GM18499 (cell line): ENCODE data around the gene OR10H4.
"Not testable (repeated sequence)": the region's sequence is repeated elsewhere in the genome, so short reads cannot be mapped to it uniquely, and the experiment has no call there.

Experiments used
- ATAC-seq: cut with Tn5 transposase; IDR thresholded peaks from one replicate; pipeline ENCODE4 v1.9.1; 2021; ENCODE audit warnings: moderate number of reproducible peaks; ENCODE audit not compliant: insufficient read depth, unreplicated experiment

The OR10H4 gene

GRCh38 chr19:15936950-15937349, 11.9 kb upstream of the OR10H4 start:
- ATAC-seq = no peak

GRCh38 chr19:15937771-15938170, 11.0 kb upstream of the OR10H4 start:
- no peak for ATAC-seq

DNA sequence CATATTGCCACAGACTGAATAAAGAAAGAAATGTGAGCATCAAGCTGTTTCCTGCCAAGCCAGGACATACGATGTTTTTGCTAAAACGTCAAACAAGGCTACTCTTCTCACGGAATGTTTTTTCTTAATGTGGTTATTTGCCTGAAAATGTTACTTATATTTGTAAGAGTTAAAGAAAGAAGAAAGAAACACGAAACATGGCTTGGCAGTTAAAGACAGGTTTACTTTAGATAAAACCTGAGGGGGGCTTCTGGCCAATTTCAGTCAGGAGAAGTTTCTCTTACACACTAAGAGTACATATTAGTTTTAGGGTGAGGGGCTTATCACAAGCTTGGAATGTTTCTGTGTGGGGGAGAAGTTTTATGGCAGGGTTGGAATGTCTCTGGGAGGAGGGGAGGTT, 4.4 kb upstream of the OR10H4 start:
- no peak for ATAC-seq

GRCh38 chr19:15945301-15945700, 3.5 kb upstream of the OR10H4 start:
- ATAC-seq = no peak

GRCh38 chr19:15954820-15955219, 6.0 kb downstream of the OR10H4 start:
- no peak for ATAC-seq

DNA sequence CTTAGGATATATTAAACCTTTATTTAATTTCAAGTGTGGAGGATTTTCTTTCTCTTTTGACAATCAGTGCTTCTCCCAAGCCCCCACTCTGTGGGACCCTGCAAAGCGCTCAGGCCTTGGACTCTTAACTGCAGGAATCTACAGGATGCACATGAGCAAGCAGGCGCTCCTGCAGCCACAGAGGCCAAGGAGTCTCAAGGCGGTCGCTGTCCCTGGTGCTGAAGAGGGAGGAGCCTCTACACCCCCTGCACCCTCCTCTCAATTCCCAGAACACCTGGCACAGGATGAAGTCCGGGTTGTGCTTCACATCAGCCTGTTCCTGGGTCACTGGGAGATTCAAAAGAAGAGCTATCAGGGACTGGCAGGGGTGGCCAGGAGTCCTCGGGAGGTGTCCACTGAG, 13.5 kb downstream of the OR10H4 start:
- no peak for ATAC-seq

GRCh38 chr19:15964231-15964630, 15.4 kb downstream of the OR10H4 start:
- no peak for ATAC-seq

- ATAC-seq = no peak
These were observed 22.5 kb downstream of the OR10H4 start for GRCh38 chr19:15971224-15971780.

- not testable (repeated sequence) for ATAC-seq
These were observed 23.2 kb downstream of the OR10H4 start for GRCh38 chr19:15972043-15972442.

DNA sequence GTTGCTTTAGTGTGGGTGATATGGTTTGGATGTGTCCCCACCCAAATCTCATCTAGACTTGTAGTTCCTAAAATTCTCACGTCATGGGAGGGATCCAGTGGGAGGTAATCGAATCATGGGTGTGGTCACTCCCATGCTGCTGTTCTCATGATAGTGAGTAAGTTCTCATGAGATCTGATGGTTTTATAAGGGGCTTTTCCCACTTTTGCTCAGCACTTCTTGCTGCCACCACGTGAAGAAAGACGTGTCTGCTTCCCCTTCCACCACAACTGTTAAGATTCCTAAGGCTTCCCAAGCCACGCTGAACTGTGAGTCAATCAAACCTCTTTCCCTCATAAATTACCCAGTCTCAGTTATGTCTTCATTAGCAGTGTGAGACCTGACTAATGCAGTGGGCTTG, 26.0 kb downstream of the OR10H4 start:
- ATAC-seq = no peak

DNA sequence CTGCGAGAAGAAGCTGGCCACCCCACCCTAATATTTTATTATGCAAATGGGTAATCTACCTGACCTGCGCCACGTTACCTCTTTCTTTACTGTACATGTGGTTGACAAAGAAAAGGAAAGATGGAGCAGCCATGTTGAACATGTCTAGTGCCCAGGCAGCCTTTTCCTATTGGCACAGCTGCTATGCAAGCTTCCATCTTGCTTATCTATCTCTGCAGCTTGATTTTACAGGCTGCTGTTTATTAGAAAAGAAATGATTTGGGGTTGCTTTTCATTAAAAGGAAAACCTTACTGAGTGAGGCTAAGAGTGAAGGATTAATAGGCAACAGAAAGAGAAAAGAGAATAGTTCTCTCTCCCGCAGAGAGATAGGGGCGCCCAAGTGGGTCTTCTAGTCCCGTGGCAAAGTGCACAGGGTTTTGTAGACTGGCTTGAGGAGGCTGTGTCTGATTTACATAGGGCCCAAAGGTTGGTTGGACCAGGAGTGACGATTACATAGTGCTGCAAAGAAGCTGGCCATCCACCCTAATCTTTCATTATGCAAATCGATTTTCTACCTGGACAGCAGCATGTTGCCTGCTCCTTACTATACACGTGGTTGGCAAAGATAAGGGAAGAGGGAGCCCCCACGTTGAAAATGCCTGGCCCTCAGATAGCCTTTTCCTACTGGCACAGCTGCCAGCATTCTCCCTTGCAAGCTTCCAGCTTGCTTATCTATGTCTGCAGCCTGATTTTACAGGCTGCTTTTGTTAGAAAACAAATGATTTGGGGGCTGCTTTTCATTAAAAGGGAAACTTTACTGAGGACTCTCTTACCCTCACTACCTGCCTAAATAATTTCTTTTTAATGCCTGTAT, 28.3 kb downstream of the OR10H4 start:
- no peak for ATAC-seq

- ATAC-seq = no peak
These were observed 28.9 kb downstream of the OR10H4 start for GRCh38 chr19:15977690-15978089.

DNA sequence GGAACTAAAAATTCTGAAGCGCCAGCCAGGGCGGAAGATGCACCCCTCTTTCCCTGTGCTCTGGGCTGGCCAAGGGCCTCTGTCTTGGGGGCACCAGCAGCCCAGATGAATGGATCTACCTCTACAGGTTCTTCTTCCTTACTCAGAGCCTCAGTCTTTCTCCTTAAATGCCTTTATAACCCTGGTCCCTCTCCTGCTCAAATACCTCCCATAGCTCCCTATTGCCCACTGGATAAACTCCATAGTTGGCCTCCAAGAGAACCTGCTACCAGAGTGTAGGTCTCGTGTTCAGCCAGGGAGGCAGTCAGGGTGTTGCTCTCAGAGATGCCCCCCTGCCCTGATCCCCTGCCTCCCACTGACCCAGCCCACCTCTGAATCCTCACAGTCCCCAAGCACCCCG, 30.5 kb downstream of the OR10H4 start:
- ATAC-seq = no peak

DNA sequence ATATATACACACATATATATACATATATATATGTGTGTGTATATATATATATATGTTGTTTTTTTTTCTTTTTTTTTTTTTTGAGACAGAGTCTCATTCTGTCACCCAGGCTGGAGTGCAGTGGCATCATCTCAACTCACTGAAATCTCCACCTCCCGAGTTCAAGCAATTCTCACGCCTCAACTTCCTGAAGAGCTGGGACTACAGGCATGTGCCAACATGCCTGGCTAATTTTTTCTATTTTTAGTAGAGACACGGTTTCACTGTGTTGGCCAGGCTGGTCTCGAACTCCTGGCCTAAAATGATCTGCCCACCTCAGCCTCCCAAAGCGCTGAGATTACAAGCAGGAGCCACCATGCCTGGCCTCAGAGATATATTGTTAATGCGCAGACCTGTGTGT, 37.0 kb downstream of the OR10H4 start:
- ATAC-seq = not testable (repeated sequence)

DNA sequence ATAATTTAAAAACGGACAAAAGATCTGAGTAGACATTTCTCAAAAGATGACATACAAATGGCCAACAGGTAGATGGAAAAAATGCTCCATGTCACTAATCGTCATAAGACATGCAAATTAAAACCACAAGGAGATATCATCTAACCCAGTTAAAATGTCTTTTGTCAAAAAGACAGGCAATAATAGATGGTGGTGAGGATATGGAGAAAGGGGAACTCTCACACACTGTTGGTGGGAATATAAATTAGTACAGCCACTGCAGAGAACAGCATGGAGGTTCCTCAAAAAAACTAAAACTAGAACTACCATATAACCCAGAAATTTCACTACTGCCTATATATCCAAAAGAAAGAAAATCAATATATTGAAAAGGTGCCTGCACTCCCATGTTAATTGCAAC, 37.9 kb downstream of the OR10H4 start:
- no peak for ATAC-seq

DNA sequence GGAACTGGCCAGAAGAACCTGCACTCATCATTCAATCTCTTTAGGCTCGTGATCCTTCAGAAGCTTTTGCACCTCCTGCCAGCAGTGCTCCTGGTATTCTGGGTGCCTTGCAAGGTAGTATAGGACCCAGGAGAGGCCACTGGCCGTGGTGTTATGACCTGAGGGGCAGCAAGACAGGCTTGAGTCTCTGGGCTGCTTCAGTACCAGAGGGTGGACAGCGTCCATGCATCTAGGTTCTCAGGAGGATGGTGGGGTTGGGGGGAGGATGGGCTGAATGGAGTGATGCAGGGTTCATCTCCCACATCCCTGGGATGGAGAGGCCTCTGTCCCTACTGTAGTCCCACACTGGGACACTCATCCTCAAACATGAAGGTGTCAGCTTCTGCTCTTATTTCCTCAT, 41.1 kb downstream of the OR10H4 start:
- ATAC-seq = no peak

DNA sequence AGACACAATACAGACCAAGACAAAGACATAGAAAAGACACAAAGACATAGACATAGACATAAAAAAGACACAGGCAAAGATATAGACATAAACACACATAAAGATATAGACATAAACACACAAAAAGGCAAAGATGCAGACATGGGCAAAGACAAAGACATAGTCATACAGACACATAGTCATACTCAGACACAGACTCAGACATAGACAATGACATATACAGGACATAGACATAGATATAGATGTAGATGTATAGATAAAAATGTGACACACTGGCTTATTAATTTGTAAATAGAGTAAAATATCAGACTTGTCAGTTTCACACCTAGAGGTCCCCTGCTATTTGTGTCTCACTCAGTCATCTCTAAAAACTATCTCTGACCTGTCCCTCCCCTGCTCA, 42.8 kb downstream of the OR10H4 start:
- no peak for ATAC-seq

DNA sequence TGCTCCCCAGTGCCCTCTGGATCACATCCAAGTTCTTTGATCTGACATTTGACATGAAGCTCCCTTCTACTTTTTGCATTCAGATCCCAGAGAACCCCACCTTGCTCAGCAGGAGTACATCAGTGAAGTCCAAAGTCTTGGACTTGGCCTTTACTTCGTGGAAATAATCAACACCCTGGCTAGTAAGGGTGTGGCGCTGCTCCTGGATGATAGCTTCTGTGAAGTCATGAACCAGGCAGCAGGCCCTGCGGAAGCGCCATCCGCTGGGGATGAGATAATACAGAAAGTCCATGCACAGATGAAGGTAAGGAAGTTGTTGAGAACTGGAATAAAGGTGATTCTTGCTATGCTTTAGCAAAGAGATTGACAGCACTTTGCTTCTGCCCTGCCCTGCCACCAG, 43.2 kb downstream of the OR10H4 start:
- no peak for ATAC-seq

GRCh38 chr19:15995536-15995935, 46.7 kb downstream of the OR10H4 start:
- ATAC-seq = no peak

- no peak for ATAC-seq
These were observed 49.4 kb downstream of the OR10H4 start for GRCh38 chr19:15998166-15998565.
